GM12873 (cell line): ENCODE results near the gene SPATS2.

Experiments
- CTCF ChIP-seq: IDR thresholded peaks from 2 replicates; pipeline ENCODE4 v1.5.1; 2012; ENCODE audit warnings: low read depth, mild to moderate bottlenecking, moderate library complexity, low read length, control low read depth; ENCODE audit not compliant: insufficient read depth; ENCODE audit errors: missing control alignments

The SPATS2 gene

GRCh38 chr12:49352351-49352750 is 14.9 kb upstream of the SPATS2 start:
- no peak for TF ChIP-seq CTCF

GRCh38 chr12:49355913-49356312 is 11.3 kb upstream of the SPATS2 start:
- TF ChIP-seq CTCF = no peak

GRCh38 chr12:49357103-49357678 is 10.1 kb upstream of the SPATS2 start:
- TF ChIP-seq CTCF = peak; percentile 36

- TF ChIP-seq CTCF = peak; percentile 85
These were observed 8.7 kb upstream of the SPATS2 start for GRCh38 chr12:49358483-49359141.

- no peak for TF ChIP-seq CTCF
These were observed 7.6 kb upstream of the SPATS2 start for GRCh38 chr12:49359671-49360070.

GRCh38 chr12:49362077-49362476 is 5.2 kb upstream of the SPATS2 start:
- no peak for TF ChIP-seq CTCF

- no peak for TF ChIP-seq CTCF
These were observed 2.3 kb upstream of the SPATS2 start for GRCh38 chr12:49364989-49365388.
